ENCODE measurements around the gene DNASE2B.

- TF ChIP-seq CTCF (IDR thresholded peaks at IDR 0.05 in 4 of 5, conservative IDR thresholded peaks at IDR 0.05 in 1 of 5) (no peak), POLR2A (IDR thresholded peaks at IDR 0.05) (no peak)
These were observed 24.7 kb upstream of the DNASE2B start for GRCh38 chr1:84373436-84374141.
